GM18499 (cell line): ENCODE data around the gene FABP3.

Source experiments
- ATAC-seq: cut with Tn5 transposase; IDR thresholded peaks from one replicate; pipeline ENCODE4 v1.9.1; 2021; ENCODE audit warnings: moderate number of reproducible peaks; ENCODE audit not compliant: insufficient read depth, unreplicated experiment

The FABP3 gene

GRCh38 chr1:31373056-31373896 lies at the start of gene FABP3:
Gene FABP3, minus strand, starts transcription at chr1:31373076. Its CDS starts 62 bp downstream, at chr1:31373014.
- no peak for ATAC-seq

DNA sequence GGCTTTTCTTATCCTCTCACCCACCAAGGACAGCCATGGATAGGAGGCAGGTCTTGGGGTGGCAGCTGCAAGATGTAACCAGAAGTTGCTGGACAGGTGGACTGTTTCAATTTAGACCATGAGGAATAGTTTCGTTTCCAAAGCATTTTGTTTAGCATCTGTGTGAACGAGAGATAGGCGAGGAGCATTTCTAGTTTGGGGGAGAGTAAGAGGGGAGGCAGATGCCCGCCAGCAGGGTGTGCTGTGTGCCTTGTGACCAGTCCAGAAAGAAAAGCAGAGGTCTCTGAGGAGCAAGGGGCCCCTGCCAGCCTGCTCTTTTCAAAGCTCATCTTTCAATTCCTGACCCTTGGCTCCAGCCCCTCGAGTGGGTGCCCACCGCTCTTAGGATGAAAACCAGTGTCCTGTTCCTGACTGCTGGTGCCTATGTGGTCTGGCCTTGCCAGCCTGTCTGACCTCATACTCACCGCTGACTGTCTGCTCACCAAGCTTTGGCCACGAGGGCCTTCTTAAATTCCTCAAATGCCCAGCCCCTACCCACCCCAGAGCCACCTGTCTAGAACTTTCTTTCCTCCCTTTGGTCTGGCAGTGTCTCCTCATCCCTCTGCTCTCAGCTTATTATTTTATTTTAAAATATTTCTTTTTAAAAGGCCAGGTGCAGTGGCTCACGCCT lies 48.6 kb upstream of the FABP3 start:
- ATAC-seq, result no peak

DNA sequence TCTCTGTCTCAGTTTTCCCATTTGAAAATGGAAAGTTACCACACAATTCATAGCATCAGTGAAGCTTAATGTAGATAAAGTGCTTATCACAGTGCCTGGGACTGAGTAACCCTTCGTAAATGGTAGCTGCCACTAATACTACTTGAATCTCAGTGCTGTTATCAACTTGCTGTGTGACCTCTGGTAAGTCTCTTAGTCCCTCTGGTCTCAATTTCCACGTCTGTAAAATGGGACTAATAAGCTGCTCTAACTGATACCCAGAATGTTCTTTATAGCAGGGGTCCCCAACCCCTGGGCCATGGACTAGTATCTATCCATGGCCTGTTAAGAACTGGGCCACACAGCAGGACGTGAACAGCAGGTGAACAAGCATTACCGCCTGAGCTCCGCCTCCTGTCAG lies 47.8 kb upstream of the FABP3 start:
- ATAC-seq, result no peak

- ATAC-seq, result no peak
Observed at GRCh38 chr1:31418626-31419323, 45.9 kb upstream of the FABP3 start.

DNA sequence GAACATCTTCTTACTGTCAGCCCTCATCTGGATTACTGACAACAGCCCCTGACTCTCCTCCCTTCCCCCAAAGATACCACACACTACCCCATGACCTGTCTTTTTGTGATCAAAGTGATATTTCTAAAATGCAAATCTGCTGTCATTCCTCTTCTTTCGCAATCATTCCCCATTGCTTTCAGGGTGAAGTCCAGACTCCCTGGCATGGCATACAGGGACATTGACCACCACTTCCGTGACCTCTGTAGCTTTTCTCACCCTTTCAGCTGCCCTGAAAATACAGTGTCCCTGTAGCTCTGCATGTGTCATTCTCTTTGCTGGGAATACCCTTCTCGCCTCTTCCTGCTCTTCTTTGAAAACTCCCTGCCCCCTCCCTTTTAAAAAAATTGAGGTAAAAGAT lies 44.3 kb upstream of the FABP3 start:
- no peak for ATAC-seq

DNA sequence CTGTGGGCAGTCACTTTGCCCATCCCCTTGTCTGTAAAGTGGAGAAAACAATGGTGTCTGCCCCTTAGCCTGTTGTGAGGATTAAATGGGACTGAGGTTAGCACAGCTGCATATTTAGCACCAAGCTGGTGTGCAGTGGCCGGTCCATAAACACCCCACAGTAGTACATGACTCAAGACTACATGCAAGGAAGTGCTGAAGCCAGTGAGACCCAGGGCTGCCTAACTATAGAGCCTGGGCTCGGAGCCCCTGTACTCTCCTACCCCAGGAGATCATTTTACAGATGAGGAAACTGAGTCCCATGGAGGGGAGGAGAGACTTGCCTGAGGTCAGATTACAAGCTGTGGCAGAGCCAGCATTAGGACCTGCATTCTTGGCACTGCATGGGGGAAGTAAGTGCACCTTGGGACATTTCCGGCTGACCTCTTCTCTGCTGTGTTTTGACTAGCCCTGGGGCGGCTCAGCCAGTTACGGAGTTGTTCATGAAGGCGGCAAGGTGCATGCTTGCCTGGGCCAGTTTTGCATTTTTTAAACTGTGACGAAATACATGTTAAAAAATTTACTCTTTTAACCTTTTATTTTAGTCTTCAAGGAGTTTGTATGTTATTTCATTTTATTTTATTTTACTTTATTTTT lies 43.3 kb upstream of the FABP3 start:
- no peak for ATAC-seq

- no peak for ATAC-seq
Observed at GRCh38 chr1:31415658-31416057, 42.8 kb upstream of the FABP3 start.

DNA sequence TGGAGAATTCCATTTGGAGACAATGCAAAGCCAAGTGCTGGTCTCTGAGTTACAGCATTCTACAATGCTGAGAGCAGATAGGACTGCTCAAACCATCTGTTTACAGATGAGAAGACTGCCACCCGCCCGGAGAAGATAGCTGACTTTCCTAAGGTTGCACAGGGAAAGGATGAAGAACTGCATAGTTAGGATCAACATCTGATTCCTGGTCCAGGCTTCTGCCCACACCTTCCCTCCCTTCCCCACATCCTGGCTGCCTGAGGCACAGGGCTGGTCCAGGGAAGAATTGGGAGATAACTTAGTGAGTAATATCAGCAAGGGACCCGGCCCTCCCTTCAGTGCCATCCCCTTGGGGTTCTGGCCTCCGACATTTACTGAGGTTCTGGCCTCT lies 42.1 kb upstream of the FABP3 start:
- ATAC-seq, result no peak

GRCh38 chr1:31413405-31414001 lies 40.6 kb upstream of the FABP3 start:
- ATAC-seq, result no peak

GRCh38 chr1:31412732-31413404 lies 40.0 kb upstream of the FABP3 start, which contains the start of gene SERINC2:
Gene SERINC2, plus strand, starts transcription at chr1:31413213. Its CDS starts 53 bp downstream, at chr1:31413266.
- ATAC-seq, result no peak

GRCh38 chr1:31412205-31412604 lies 39.3 kb upstream of the FABP3 start:
- ATAC-seq, result no peak

DNA sequence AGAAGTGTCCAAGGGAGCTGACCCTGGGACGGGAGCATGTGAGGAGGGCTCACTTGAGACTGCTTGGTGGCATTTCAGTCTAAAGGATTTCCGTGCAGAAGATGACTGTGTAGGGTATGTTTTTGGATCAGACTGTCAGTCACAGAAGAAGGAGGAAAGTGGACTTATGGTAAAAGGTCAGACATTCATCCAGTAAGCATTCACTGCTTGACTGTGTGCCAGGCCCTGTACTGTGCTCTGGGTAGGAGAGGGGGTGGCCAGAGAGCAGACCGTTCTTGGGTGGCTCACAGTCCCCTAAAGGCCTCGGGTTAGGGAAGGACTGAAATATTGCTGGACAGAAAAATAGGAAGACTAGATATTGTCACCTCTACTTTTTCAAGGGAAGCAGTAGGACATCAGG lies 38.0 kb upstream of the FABP3 start:
- no peak for ATAC-seq

- ATAC-seq, result no peak
Observed at GRCh38 chr1:31409946-31410858, 37.3 kb upstream of the FABP3 start.

DNA sequence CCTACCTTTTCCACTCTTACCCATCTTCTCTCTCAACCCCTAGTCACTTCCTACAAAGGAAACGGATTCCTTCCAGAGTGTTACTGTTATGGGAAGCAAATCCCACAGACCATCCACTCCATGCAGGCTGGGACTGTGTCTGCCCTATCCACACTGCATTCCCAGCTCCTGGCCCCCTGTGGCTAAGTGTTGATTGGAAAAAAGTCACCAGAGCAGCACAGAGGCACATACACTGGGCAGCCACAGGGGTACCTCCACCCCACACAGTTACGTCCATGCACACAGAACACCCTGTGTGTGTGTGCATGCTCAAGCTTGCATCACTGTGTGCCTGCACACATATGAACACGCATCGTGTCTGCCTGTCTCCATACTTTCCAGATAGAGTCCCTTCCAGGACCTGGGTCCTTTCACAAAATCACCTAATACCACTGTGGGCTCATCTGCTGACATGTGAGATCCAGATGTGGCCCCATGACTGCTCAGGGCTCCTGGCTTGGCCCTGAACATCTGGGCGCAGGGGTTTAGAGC lies 36.0 kb upstream of the FABP3 start:
- ATAC-seq, result no peak

- no peak for ATAC-seq
Observed at GRCh38 chr1:31407029-31407626, 34.3 kb upstream of the FABP3 start.

- no peak for ATAC-seq
Observed at GRCh38 chr1:31405578-31406245, 32.8 kb upstream of the FABP3 start.

DNA sequence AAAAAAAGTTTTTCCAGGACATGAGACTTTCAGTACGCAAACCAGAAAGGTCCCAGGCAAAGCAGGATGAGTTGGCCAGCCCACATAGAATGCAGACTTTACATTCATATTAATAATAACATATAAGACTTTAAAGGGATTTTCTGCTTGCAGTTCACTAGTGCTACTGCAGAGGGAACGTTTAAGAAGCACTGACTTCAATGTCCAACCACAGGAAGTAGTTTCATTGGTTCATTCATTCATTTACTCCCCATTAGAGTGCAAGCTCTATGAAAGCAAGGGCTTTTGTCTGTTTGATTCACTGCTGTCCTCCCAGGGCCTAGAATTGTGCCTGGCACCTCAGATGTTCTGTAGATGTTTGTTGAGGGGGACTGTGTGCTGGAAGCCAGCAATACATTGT lies 28.4 kb upstream of the FABP3 start:
- ATAC-seq, result no peak

GRCh38 chr1:31400393-31400792 lies 27.5 kb upstream of the FABP3 start:
- no peak for ATAC-seq
